Neural cell (in vitro differentiated cells): ENCODE results near the gene APBA2. TPM values are rescaled to one million over a fixed set of nuclear protein-coding genes. Genes with fewer than 3 reads are reported as not detected.

Source experiments
- H2AFZ ChIP-seq: fragments of 200-600, 300-800 bp; sonication (generic), shearing (Covaris generic); 2 replicates; pipeline ENCODE4 v1.6.0; 2014; ENCODE audit warnings: low read depth, mild to moderate bottlenecking, antibody characterized with exemption, low read length, moderate library complexity
- H3F3A ChIP-seq: fragments of 200-600 bp; shearing (Covaris generic); 2 replicates; pipeline ENCODE4 v1.6.1; 2016; ENCODE audit warnings: mild to moderate bottlenecking, moderate library complexity, mixed read lengths, antibody characterized with exemption, low read length; ENCODE audit not compliant: insufficient read depth, poor library complexity, severe bottlenecking
- H3K27ac ChIP-seq: fragments of 200-600, 300-800 bp; sonication (generic), shearing (Covaris generic); 2 replicates; pipeline ENCODE4 v1.5.1; 2014; ENCODE audit warnings: mild to moderate bottlenecking, low read length, moderate library complexity
- H3K27me3 ChIP-seq: fragments of 300-800, 200-600 bp; sonication (generic), shearing (Covaris generic); 2 replicates; pipeline ENCODE4 v1.6.0; 2014; ENCODE audit warnings: mild to moderate bottlenecking, low read depth, low read length, moderate library complexity; ENCODE audit not compliant: insufficient read depth
- H3K36me3 ChIP-seq: fragments of 300-800, 200-600 bp; sonication (generic), shearing (Covaris generic); 2 replicates; pipeline ENCODE4 v1.5.1; 2014; ENCODE audit warnings: mild to moderate bottlenecking, antibody characterized with exemption, low read length, moderate library complexity; ENCODE audit not compliant: insufficient read depth
- H3K4me2 ChIP-seq: fragments of 300-800, 200-600 bp; sonication (generic), shearing (Covaris generic); 2 replicates; pipeline ENCODE4 v1.6.0; 2014; ENCODE audit warnings: mild to moderate bottlenecking, low read length
- H3K4me3 ChIP-seq: fragments of 300-800, 200-600 bp; sonication (generic), shearing (Covaris generic); 2 replicates; pipeline ENCODE4 v1.5.1; 2014; ENCODE audit warnings: mild to moderate bottlenecking, low read length, moderate library complexity
- H3K79me2 ChIP-seq: fragments of 200-600 bp; shearing (Covaris generic); replicated peaks from 2 replicates; pipeline ENCODE4 v1.6.0; 2014; ENCODE audit warnings: mild to moderate bottlenecking, low read length, moderate library complexity; ENCODE audit not compliant: insufficient read depth
- H3K9ac ChIP-seq: fragments of 300-800, 200-600 bp; sonication (generic), shearing (Covaris generic); 2 replicates; pipeline ENCODE4 v1.6.1; 2016; ENCODE audit warnings: mild to moderate bottlenecking, low read length, mixed read lengths
- H3K9me2 ChIP-seq: fragments of 200-600 bp; shearing (Covaris generic); 2 replicates; pipeline ENCODE4 v1.6.1; 2016; ENCODE audit warnings: mild to moderate bottlenecking, low read length, mixed read lengths; ENCODE audit not compliant: insufficient read depth
- H3K9me3 ChIP-seq: fragments of 200-600, 300-800 bp; sonication (generic), shearing (Covaris generic); 2 replicates; pipeline ENCODE4 v1.6.1; 2016; ENCODE audit warnings: mild to moderate bottlenecking, mixed run types, low read length, moderate library complexity, mixed read lengths
- H4K20me1 ChIP-seq: fragments of 200-600 bp; shearing (Covaris generic); 2 replicates; pipeline ENCODE4 v1.6.1; 2016; ENCODE audit warnings: mild to moderate bottlenecking, mixed run types; ENCODE audit not compliant: insufficient read depth
- EP300 ChIP-seq: fragments of 450-650 bp; conservative IDR thresholded peaks from 2 replicates; pipeline ENCODE4 v1.6.1; 2014; ENCODE audit warnings: antibody characterized with exemption, mild to moderate bottlenecking, moderate library complexity; ENCODE audit not compliant: poor library complexity, severe bottlenecking
- EZH2 ChIP-seq: fragments of 200-600, 300-800 bp; shearing (Covaris generic), sonication (generic); IDR thresholded peaks from 2 replicates; pipeline ENCODE4 v1.6.1; 2014; ENCODE audit warnings: antibody characterized with exemption, low read length, borderline replicate concordance, mild to moderate bottlenecking; ENCODE audit not compliant: insufficient read depth, poor library complexity, severe bottlenecking
- MXI1 ChIP-seq: fragments of 450-650 bp; conservative IDR thresholded peaks from 2 replicates; pipeline ENCODE4 v1.6.1; 2014; ENCODE audit warnings: antibody characterized with exemption, mild to moderate bottlenecking; ENCODE audit not compliant: poor library complexity, severe bottlenecking
- POLR2AphosphoS5 ChIP-seq: IDR thresholded peaks from 2 replicates; pipeline ENCODE4 v1.6.1; 2012
- RAD21 ChIP-seq: fragments of 450-650 bp; conservative IDR thresholded peaks from 2 replicates; pipeline ENCODE4 v1.6.1; 2014; ENCODE audit warnings: antibody characterized with exemption, mild to moderate bottlenecking, moderate library complexity
- REST ChIP-seq: IDR thresholded peaks from 2 replicates; pipeline ENCODE4 v1.6.1; 2012; ENCODE audit warnings: borderline replicate concordance
- SMC3 ChIP-seq: fragments of 450-650 bp; conservative IDR thresholded peaks from 2 replicates; pipeline ENCODE4 v1.6.1; 2014; ENCODE audit warnings: antibody characterized with exemption, mild to moderate bottlenecking, moderate library complexity; ENCODE audit not compliant: poor library complexity
- TAF1 ChIP-seq: IDR thresholded peaks from 2 replicates; pipeline ENCODE4 v1.6.1; 2012; ENCODE audit warnings: low read depth
- polyA plus RNA-seq: library from polyadenylated mRNA; depleted of rRNA; stranded (reverse); fragments of >200 nt; gene quantifications from 2 replicates; pipeline ENCODE4 v1.2.3, GENCODE V29; 2014
- TF ChIP-seq, protein P1 (sequence below): fragments of 450-650 bp; IDR thresholded peaks from 2 replicates; pipeline ENCODE4 v1.5.1; 2014; ENCODE audit warnings: antibody characterized with exemption, mild to moderate bottlenecking, moderate library complexity; ENCODE audit not compliant: poor library complexity, severe bottlenecking

Gene APBA2
- polyA plus RNA-seq, 1 donor from 2014 or later = 134 TPM

DNA sequence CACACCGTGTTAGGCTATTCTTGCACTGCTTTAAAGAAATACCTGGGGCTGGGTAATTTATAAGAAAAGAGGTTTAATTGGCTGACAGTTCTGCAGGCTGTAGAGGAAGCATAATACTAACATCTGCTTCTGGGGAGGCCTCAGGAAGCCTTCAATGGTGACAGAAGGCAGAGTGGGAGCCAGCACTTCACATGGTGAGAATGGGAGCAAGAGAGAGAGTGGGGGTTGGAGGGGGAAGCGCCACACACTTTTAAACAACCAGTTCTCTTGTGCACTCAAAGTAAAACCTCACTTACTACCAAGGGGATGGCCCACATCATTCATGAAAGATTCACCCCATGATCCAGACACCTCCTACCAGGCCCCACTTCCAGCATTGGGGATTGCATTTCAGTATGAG, 181.1 kb downstream of the APBA2 start:
- Histone ChIP-seq H3K79me2 (no peaks in the 10 kb centered on the region), H3K9me3 (no peaks in the 10 kb centered on the region), H3K9me2 (no peaks in the 10 kb centered on the region), H4K20me1 (no peaks in the 10 kb centered on the region), H3K27ac (no peak overlapping the region), H3K27me3 (no peaks in the 10 kb centered on the region), H3K4me3 (no peak overlapping the region), H3F3A (no peaks in the 10 kb centered on the region), H2AFZ (no peak overlapping the region), H3K36me3 (no peaks in the 10 kb centered on the region), H3K4me2 (no peak overlapping the region), H3K9ac (no peak overlapping the region)
- TF ChIP-seq SMC3 (no peak), POLR2AphosphoS5 (no peak), RAD21 (no peak), EZH2 (no peak), REST (no peak), TAF1 (no peak), MXI1 (no peak), EP300 (no peak)
- TF ChIP-seq, protein P1, sequence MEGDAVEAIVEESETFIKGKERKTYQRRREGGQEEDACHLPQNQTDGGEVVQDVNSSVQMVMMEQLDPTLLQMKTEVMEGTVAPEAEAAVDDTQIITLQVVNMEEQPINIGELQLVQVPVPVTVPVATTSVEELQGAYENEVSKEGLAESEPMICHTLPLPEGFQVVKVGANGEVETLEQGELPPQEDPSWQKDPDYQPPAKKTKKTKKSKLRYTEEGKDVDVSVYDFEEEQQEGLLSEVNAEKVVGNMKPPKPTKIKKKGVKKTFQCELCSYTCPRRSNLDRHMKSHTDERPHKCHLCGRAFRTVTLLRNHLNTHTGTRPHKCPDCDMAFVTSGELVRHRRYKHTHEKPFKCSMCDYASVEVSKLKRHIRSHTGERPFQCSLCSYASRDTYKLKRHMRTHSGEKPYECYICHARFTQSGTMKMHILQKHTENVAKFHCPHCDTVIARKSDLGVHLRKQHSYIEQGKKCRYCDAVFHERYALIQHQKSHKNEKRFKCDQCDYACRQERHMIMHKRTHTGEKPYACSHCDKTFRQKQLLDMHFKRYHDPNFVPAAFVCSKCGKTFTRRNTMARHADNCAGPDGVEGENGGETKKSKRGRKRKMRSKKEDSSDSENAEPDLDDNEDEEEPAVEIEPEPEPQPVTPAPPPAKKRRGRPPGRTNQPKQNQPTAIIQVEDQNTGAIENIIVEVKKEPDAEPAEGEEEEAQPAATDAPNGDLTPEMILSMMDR = no peak

DNA sequence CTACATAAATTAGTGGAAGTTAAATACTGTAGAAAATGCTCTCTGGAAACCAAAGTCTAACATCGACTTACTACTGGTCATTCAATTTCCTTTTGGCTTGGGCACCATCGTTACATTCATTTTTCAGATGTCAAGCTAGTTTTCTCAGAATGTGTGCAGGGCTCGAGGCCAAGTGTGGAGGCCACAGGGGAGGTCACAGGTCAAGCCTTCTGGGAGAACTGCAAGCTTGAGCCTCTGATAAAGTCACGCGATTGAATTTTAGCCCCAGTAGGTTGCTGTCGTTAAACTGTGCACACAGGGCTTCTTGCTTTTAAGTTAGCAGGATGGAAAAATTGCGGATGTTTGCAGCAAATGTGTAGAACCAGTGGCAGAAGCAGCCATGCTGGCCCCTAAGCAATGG, 182.2 kb downstream of the APBA2 start:
- Histone ChIP-seq H2AFZ (no peak overlapping the region), H3K27me3 (no peaks in the 10 kb centered on the region), H3K4me2 (no peak overlapping the region), H3K9me2 (no peaks in the 10 kb centered on the region), H3K4me3 (no peak overlapping the region), H3K9me3 (no peaks in the 10 kb centered on the region), H4K20me1 (no peaks in the 10 kb centered on the region), H3F3A (no peaks in the 10 kb centered on the region), H3K9ac (no peak overlapping the region), H3K36me3 (no peaks in the 10 kb centered on the region), H3K79me2 (no peaks in the 10 kb centered on the region), H3K27ac (no peak overlapping the region)
- TF ChIP-seq, protein P1 = no peak
- no peak for TF ChIP-seq MXI1
- TF ChIP-seq SMC3 = no peak
- no peak for TF ChIP-seq POLR2AphosphoS5
- no peak for TF ChIP-seq TAF1
- no peak for TF ChIP-seq EP300
- no peak for TF ChIP-seq REST
- TF ChIP-seq EZH2 = no peak
- no peak for TF ChIP-seq RAD21
